Activated T-cell treated with anti-CD3 and anti-CD28 coated beads for 1 hour (primary cell): ENCODE results near the gene TMEM203.
"Not testable (repeated sequence)": the region's sequence is repeated elsewhere in the genome, so short reads cannot be mapped to it uniquely, and the experiment has no call there.

Experiments used
- DNase-seq: peaks from one replicate; pipeline ENCODE4 v3.0.0-alpha.2; 2020; ENCODE audit warnings: low read depth

Gene TMEM203

GRCh38 chr9:137241490-137242268 is 36.2 kb upstream of the TMEM203 start:
- DNase-seq = peak; percentile 65

DNA sequence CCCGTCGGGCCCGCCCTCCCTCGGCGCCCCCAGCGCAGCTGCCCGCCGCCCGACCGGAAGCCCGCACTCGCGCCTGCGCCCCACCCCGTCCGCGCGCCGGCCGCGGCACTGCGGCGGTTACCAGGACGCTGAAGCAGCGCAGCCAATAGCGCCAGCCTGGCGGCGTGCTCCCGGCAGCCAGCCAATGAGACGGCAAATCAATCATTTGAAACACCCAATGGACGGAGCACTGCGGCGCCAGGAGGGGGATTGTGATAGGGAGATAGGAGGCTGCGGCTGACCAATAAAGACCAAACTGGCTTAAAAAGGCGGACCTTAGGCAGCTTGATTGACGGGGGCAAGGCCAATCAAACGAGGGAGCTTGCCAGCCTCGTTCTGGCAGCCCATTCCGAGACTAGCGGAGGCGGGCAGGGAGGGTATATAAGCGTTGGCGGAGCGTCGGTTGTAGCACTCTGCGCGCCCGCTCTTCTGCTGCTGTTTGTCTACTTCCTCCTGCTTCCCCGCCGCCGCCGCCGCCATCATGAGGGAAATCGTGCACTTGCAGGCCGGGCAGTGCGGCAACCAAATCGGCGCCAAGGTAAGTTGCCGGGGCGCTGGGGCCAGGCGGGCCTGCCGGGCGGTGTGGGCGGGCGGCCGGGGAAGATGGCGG is 35.5 kb upstream of the TMEM203 start, which contains the start of gene TUBB4B:
TUBB4B (plus strand) TSS at position 447 of the 649 bp plus-strand sequence; CDS start at position 521, 74 bp downstream.
- DNase-seq = peak; percentile 93

- DNase-seq = peak; percentile 52
These were observed 34.9 kb upstream of the TMEM203 start for GRCh38 chr9:137240318-137240840.

- not testable (repeated sequence) for DNase-seq
These were observed 34.2 kb upstream of the TMEM203 start for GRCh38 chr9:137239541-137240200.

DNA sequence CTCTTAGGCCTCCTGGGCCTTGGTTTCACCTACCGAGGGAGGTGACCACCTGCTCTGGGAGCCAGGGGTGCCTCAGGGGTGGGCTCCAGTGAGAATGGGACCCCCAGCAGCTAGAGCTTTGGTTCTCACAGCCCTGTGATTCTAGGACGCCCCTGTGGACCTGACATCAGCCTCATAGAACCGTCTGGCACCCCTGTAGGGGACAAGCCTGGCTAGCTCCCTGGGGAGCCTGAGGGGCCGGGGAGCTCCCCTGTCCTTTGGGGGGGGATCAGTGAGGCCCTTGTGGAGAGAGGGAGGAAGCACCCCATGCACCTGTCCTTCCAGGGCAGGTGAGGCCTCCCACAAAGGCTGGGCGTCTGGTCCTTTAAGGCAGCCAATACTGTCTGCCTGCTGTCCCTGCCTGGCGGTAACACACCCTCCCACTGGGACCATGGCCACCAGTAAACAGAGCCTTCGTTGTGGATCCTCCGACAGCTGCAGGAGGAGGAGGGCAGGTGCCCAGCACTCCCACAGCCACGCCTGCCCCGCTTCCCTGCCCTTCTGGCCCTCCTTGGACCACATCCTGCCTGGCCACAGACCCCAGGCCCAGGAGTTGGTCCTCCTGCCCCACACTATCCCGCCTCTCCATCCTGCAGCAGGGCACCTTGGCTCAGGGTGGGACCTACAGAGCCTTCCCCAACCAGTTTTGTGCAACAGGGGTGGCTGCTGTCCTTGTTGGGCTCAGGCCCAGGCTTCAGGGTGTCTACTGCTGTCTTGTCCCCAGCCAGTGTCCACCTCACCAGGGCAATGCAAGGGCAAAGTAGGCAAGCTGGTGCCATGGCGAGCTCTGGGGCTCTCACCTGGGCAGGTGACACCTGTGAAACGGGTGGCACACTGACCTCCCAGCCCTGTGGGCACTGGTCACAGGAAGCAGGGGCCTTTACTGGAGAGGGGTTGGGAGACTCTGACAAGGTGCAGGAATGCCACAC is 32.6 kb upstream of the TMEM203 start:
- DNase-seq = no peak

DNA sequence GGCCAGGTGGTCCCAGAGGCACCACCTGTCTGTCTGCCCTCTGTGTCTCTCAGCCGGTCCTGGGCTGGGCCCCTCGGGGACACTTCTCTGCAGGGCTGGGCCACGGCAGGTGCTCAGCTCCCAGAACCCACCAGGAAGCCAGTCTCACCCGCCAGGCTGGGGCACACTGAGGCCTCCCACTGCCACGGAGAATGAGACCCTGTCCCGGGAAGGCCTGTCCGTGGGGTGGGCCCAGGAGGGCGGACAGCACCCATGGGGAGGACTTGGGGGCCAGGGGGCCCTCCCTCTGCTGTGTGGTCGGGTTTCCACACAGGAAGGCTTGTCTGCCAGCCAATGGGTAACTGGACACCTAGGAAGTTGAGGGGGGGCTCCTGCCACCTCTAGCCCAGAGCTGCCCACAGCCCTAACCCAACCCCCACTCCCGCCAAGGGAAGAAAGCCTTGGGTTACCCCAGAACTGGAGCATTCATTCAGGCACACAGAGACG is 31.5 kb upstream of the TMEM203 start:
- no peak for DNase-seq

GRCh38 chr9:137236238-137236935 is 30.9 kb upstream of the TMEM203 start:
- DNase-seq = peak; percentile 90

GRCh38 chr9:137235424-137236237 is 30.2 kb upstream of the TMEM203 start:
- no peak for DNase-seq

GRCh38 chr9:137234758-137235423 is 29.4 kb upstream of the TMEM203 start:
- DNase-seq = no peak

- DNase-seq = no peak
These were observed 28.7 kb upstream of the TMEM203 start for GRCh38 chr9:137234055-137234697.

GRCh38 chr9:137233143-137233980 is 27.9 kb upstream of the TMEM203 start:
- DNase-seq = no peak

DNA sequence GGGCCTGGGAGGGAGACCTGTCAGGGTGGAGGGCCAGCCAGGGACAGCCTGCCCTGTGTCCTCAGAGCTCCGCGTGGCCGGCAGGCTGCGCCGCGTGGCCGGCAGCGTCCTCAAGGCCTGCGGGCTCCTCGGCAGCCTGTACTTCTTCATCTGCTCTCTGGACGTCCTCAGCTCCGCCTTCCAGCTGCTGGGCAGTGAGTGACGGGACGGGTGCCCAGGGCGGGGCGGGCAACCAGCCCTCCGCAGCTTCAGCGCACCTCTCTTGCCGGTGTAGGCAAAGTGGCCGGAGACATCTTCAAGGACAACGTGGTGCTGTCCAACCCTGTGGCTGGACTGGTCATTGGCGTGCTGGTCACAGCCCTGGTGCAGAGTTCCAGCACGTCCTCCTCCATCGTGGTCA is 27.1 kb upstream of the TMEM203 start:
- no peak for DNase-seq

- DNase-seq = no peak
These were observed 26.7 kb upstream of the TMEM203 start for GRCh38 chr9:137232101-137232500.

DNA sequence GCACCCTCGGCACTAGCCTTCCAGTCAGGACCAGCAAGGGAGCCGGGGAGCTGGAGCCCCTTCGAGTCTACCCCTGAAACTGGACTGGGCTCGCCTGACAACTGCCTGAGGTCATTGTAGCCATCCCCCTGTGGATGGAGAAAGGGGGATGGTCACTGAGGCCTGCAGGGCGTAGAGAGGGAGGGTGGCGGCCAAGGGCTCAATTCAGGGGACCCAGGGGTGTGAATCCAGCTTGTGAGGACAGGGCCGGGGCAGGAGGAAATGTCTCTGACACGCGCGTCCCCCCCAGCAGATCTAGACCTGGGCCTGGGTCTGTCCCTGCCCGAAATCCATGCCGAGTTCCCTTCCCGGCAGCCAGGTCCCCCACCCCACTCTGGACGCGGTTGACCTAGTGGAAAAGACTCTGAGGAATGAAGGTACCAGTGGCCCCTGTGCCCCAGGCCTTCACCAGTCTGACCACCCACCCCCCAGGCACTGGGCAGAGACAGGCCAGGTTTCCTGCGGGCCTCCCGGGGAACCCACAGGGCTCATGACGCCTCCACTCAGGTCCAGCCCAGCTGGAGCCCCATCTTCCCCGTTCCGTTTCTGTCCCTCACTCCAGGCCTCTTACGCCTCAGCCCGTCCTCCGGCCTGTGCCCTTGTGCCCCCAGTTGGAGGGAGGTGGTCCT is 26.1 kb upstream of the TMEM203 start:
- no peak for DNase-seq

GRCh38 chr9:137230705-137231371 is 25.4 kb upstream of the TMEM203 start, which contains the start of gene SLC34A3:
SLC34A3 (plus strand) TSS chr9:137230901; CDS start chr9:137231703, 802 bp downstream.
- DNase-seq = no peak

- DNase-seq = no peak
These were observed 24.7 kb upstream of the TMEM203 start for GRCh38 chr9:137229903-137230704.
